Skeletal muscle satellite cell (primary cell): ENCODE results near the gene HOXA7.

ENCODE experiments used
- H3K27me3 ChIP-seq: 2 replicates; pipeline ENCODE4 v1.7.0; 2013; ENCODE audit warnings: low read length; ENCODE audit not compliant: control insufficient read depth, insufficient read depth
- H3K36me3 ChIP-seq: 2 replicates; pipeline ENCODE4 v1.7.0; 2013; ENCODE audit warnings: mild to moderate bottlenecking, control low read depth, low read length; ENCODE audit not compliant: insufficient read depth
- H3K4me1 ChIP-seq: 2 replicates; pipeline ENCODE4 v1.7.0; 2013; ENCODE audit warnings: low read length; ENCODE audit not compliant: control insufficient read depth, insufficient read depth
- H3K4me2 ChIP-seq: 2 replicates; pipeline ENCODE4 v1.7.0; 2013; ENCODE audit warnings: mild to moderate bottlenecking, low read length
- H3K4me3 ChIP-seq: 2 replicates; pipeline ENCODE4 v1.7.0; 2013; ENCODE audit warnings: low read length
- H3K9ac ChIP-seq: 2 replicates; pipeline ENCODE4 v1.7.0; 2013; ENCODE audit warnings: mild to moderate bottlenecking, low read depth, low read length, moderate library complexity
- H3K9me3 ChIP-seq: replicated peaks from 2 replicates; pipeline ENCODE4 v1.7.0; 2013; ENCODE audit warnings: mild to moderate bottlenecking, control low read depth, low read length

The HOXA7 gene

DNA sequence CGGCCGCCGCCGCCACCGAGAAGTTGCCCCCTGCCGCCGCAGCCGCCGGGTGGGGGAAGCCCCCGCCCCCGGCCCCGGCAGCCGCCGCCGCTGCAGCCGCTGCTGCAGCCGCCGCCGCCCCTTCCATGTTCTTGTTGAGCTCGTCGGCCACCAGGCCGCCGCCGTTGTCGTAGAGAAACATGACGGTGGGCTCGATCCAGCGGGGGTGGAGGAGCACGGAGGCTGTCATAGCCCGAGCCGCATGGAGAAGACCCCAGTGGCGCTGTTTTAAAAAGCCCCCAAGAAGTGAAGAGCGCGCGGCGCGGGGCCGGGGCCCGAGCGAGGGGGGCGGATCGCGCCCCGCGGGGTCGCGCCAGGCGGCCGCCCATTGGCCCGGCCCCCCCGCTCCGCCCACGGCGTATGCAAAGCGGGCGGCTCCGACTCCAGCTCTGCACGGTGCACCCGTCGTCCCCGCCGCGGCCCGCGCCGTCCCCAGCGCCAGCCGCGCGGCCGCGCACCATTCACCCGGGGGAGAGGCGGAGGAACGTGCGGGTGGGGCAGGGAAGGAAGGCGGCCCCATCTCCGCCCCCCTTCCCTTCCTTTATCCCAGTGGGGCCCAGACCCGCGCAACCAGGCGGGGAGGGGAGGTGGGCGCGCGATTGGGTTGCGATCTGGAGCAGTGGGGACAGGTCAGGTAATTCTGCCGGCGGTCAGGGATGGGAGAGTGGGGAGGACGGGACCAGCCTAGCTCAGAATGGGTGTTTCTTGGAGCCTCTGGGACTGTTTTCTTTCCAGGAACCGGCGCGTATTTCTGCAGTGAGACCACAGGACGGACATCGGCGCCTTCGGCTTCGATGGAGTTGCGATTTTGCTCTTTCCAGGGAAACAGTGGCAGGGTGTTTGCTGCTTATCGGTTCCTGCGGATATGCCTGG, 43.6 kb upstream of the HOXA7 start, which contains the start of gene HOXA13:
Gene HOXA13, minus strand, starts transcription at position 243 of the 912 bp plus-strand sequence. Its CDS starts 14 bp downstream, at position 229.
- peak within 1 kb of the TSS; percentile 89 for H3K4me2 ChIP-seq
- peaks cover 12% of the 10 kb centered on the region for H3K4me1 ChIP-seq
- no peaks in the 10 kb centered on the region for H3K36me3 ChIP-seq
- no peaks in the 10 kb centered on the region for H3K9me3 ChIP-seq
- peaks cover 37% of the 10 kb centered on the region for H3K27me3 ChIP-seq
- peak within 1 kb of the TSS; percentile 59 for H3K9ac ChIP-seq
- peak within 1 kb of the TSS; percentile 77 for H3K4me3 ChIP-seq

- Histone ChIP-seq H3K4me3 (peak overlapping the region; percentile 77), H3K9me3 (no peaks in the 10 kb centered on the region), H3K36me3 (no peaks in the 10 kb centered on the region), H3K4me2 (peak overlapping the region; percentile 89), H3K27me3 (peaks cover 28% of the 10 kb centered on the region), H3K9ac (peak overlapping the region; percentile 55), H3K4me1 (peaks cover 12% of the 10 kb centered on the region)
Measured at GRCh38 chr7:27198871-27199801, 42.7 kb upstream of the HOXA7 start.

DNA sequence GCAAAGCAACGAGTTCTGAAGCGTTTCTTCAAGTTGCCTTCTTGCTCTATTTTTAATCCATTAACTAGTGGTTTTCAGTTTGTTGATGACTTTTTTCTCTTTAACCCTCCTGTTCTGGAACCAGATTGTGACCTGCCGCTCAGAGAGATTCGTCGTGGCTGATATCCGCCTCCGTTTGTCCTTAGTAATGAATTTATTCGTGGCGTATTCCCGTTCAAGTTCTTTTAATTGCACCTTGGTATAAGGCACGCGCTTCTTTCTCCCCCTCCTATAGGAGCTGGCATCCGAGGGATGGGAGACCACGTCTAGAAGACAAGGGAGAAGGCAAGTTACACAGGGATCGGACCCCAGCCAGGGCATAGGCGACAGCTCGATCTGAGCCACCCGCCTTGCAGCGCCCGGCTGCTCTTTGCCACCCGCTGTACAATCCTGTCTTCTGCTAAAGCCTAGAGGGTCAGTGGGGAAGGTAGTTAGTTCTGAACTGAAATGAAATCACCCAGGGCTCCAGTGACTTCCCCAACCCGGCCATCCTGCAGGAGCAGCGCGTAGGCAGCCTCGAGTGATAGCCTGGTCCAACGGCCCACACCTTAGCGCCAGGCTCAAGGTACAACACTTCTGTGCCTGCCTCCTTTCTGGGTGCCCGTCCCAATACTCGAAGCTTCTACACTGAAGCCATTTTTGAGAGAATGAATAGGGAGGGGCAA, 41.8 kb upstream of the HOXA7 start:
- H3K9me3 ChIP-seq: no peaks in the 10 kb centered on the region
- H3K36me3 ChIP-seq: no peaks in the 10 kb centered on the region
- peaks cover 19% of the 10 kb centered on the region for H3K4me1 ChIP-seq
- peak overlapping the region; percentile 77 for H3K4me3 ChIP-seq
- H3K4me2 ChIP-seq: peak overlapping the region; percentile 89
- H3K9ac ChIP-seq: no peak overlapping the region
- peaks cover 21% of the 10 kb centered on the region for H3K27me3 ChIP-seq

- Histone ChIP-seq H3K9me3 (no peaks in the 10 kb centered on the region), H3K4me1 (peaks cover 28% of the 10 kb centered on the region), H3K27me3 (peaks cover 16% of the 10 kb centered on the region), H3K4me2 (no peak overlapping the region), H3K4me3 (no peak overlapping the region), H3K9ac (no peak overlapping the region), H3K36me3 (no peaks in the 10 kb centered on the region)
Measured at GRCh38 chr7:27197137-27198042, 40.9 kb upstream of the HOXA7 start.

GRCh38 chr7:27196287-27196767, 39.9 kb upstream of the HOXA7 start:
- Histone ChIP-seq H3K9me3 (no peaks in the 10 kb centered on the region), H3K36me3 (no peaks in the 10 kb centered on the region), H3K27me3 (peaks cover 8% of the 10 kb centered on the region), H3K4me2 (peak overlapping the region; percentile 25), H3K4me1 (peaks cover 38% of the 10 kb centered on the region), H3K4me3 (no peak overlapping the region), H3K9ac (no peak overlapping the region)

DNA sequence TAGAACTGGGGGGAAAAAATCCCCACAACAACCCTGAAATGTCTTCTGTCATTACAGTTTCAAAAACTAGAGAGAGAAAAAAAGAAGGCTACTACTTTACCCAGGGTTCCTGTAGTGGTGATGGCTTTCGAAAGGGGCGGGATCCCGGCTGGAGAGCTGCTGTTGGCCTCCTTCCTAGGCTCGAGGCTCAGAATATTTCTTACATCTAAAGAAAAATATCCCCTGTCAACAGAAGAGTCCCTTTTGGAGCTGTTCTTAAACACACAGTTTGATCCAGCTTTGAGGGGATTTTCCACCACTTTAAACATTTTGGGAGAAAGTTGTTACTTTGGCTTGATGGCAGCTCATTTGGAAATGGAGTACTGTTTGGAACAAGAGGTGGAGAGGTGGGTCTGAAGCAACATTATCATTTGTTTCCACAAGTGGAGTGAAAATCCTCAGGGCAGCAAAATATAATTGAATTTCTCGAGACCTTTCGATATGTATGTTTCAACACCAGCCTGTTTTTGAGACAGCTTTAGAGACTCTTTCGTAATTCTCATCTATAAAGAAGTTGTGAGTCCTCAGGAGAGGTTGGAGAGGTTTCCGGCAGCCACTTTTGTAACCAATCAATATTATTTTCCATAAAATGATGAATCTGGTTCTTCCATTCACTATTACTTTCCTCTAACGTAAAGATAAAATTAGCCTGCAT, 38.4 kb upstream of the HOXA7 start:
- Histone ChIP-seq H3K9ac (no peak overlapping the region), H3K27me3 (peaks cover 8% of the 10 kb centered on the region), H3K4me2 (no peak overlapping the region), H3K9me3 (no peaks in the 10 kb centered on the region), H3K4me3 (no peak overlapping the region), H3K36me3 (no peaks in the 10 kb centered on the region), H3K4me1 (peaks cover 42% of the 10 kb centered on the region)

DNA sequence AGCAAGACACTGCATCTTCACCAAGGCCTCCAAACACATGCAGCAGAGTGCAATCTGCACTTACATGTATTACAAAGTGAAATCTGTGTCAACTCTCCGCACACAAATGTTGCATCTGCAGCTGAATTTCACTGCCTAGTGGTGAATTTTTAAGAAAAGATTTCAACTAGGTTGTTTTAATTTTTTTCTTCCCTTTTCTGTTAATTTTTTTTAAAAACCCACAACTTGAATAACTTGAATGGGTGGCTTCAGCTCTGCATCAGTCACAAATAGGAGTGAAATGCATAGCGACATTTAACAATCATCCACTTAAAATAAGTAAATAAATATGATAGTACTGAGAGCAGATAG, 37.5 kb upstream of the HOXA7 start:
- Histone ChIP-seq H3K9me3 (no peaks in the 10 kb centered on the region), H3K9ac (peak overlapping the region; percentile 88), H3K4me2 (peak overlapping the region; percentile 98), H3K27me3 (peaks cover 8% of the 10 kb centered on the region), H3K4me3 (no peak overlapping the region), H3K36me3 (no peaks in the 10 kb centered on the region), H3K4me1 (peaks cover 50% of the 10 kb centered on the region)

DNA sequence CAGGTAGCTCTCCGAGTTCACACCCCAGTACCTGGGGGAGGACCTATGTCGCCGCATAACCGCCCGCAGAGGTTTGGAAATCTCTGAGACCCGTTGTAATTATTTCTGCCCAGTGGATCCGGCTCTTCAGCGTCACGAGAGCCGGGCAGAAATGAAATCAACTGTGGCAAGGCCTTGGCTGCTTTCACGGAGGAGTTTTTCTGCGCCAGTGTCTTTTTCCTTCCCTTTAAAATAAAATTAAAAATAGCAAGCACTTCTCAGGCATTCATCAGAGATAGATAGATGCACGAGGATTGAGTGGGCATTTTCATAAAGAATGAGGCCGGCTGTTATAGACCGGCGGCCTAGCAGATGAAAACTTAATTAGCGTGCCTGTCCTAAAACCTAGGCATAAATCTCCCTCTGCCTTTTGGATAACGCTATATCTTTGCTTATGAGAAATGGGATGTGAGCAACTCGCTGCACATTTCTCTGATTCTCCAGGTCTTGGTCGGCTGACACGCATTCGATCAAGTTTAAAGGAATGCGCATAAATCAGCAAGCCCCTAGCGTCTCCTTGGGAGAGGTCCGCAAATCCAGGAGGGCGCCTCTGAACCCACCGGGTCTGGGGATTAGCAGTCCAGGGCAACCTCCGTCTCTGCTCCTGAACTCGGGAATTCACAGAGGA, 37.0 kb upstream of the HOXA7 start:
- Histone ChIP-seq H3K9me3 (no peaks in the 10 kb centered on the region), H3K36me3 (no peaks in the 10 kb centered on the region), H3K27me3 (peaks cover 8% of the 10 kb centered on the region), H3K4me1 (peaks cover 55% of the 10 kb centered on the region), H3K4me2 (peak overlapping the region; percentile 98), H3K4me3 (peak overlapping the region; percentile 73), H3K9ac (peak overlapping the region; percentile 88)

- Histone ChIP-seq H3K27me3 (peaks cover 2% of the 10 kb centered on the region), H3K4me1 (peaks cover 62% of the 10 kb centered on the region), H3K9ac (peak overlapping the region; percentile 88), H3K4me3 (peak overlapping the region; percentile 73), H3K9me3 (no peaks in the 10 kb centered on the region), H3K36me3 (no peaks in the 10 kb centered on the region), H3K4me2 (peak overlapping the region; percentile 98)
Measured at GRCh38 chr7:27192546-27193334, 36.3 kb upstream of the HOXA7 start.
